HepG2 (cell line): ENCODE measurements around the gene CBX2. TPM values are rescaled to one million over a fixed set of nuclear protein-coding genes. Genes with fewer than 3 reads are reported as not detected.

Source experiments
- AHDC1 ChIP-seq: sonication (generic); formaldehyde crosslinking; IDR thresholded peaks from 2 replicates; pipeline ENCODE4 v1.5.1; 2020; ENCODE audit warnings: mild to moderate bottlenecking, missing genetic modification reagents, borderline replicate concordance
- CREM ChIP-seq, 2 experiments: sonication (generic) in 1 of 2; formaldehyde crosslinking in 1 of 2; IDR thresholded peaks; 2 replicates each; pipeline versions ENCODE4 v1.4.0 to v1.6.1; 2016 to 2020; ENCODE audit warnings: antibody characterized with exemption in 1 of 2, mild to moderate bottlenecking in 1 of 2, missing genetic modification reagents in 1 of 2
- ELF4 ChIP-seq: sonication (generic); formaldehyde crosslinking; IDR thresholded peaks from 2 replicates; pipeline ENCODE4 v1.5.0; 2020; ENCODE audit warnings: missing genetic modification reagents, mild to moderate bottlenecking, moderate library complexity, borderline replicate concordance
- EP300 ChIP-seq, 3 experiments: sonication (generic) in 1 of 3; formaldehyde crosslinking in 1 of 3; IDR thresholded peaks; 2 replicates each; pipeline versions ENCODE4 v1.5.1 to v1.6.1; 2011 to 2020; ENCODE audit warnings: low read depth in 2 of 3, low read length in 2 of 3, borderline replicate concordance in 1 of 3, improper control_type of control experiment in 1 of 3, mild to moderate bottlenecking in 1 of 3, missing genetic modification reagents in 1 of 3, moderate library complexity in 1 of 3
- FOXA3 ChIP-seq: IDR thresholded peaks from 2 replicates; pipeline ENCODE4 v1.6.1; 2016; ENCODE audit warnings: missing genetic modification reagents, missing compliant biosample characterization
- GATAD1 ChIP-seq: IDR thresholded peaks from 2 replicates; pipeline ENCODE4 v1.6.1; 2016; ENCODE audit warnings: missing genetic modification reagents, missing compliant biosample characterization
- GFI1 ChIP-seq: sonication (generic); formaldehyde crosslinking; IDR thresholded peaks from 2 replicates; pipeline ENCODE4 v1.5.0; 2020; ENCODE audit warnings: missing genetic modification reagents, mild to moderate bottlenecking, borderline replicate concordance
- HCFC1 ChIP-seq: fragments of 150-350 bp; IDR thresholded peaks from 2 replicates; pipeline ENCODE4 v1.6.1; 2014; ENCODE audit warnings: low read depth, low read length
- MEF2D ChIP-seq: sonication (generic); formaldehyde crosslinking; IDR thresholded peaks from 2 replicates; pipeline ENCODE4 v1.5.1; 2020; ENCODE audit warnings: mild to moderate bottlenecking, missing genetic modification reagents
- ZBTB26 ChIP-seq: IDR thresholded peaks from 2 replicates; pipeline ENCODE4 v1.6.1; 2016; ENCODE audit warnings: missing compliant biosample characterization, missing genetic modification reagents, borderline replicate concordance
- ZNF24 ChIP-seq: fragments of 450-650 bp; IDR thresholded peaks from 2 replicates; pipeline ENCODE4 v1.6.1; 2017; ENCODE audit warnings: antibody characterized with exemption, mild to moderate bottlenecking
- ZNF558 ChIP-seq: sonication (generic); formaldehyde crosslinking; IDR thresholded peaks from 2 replicates; pipeline ENCODE4 v1.9.0; 2022; ENCODE audit warnings: mild to moderate bottlenecking, missing genetic modification reagents, borderline replicate concordance
- ZNF816 ChIP-seq: sonication (generic); formaldehyde crosslinking; IDR thresholded peaks from 2 replicates; pipeline ENCODE4 v1.8.0; 2022; ENCODE audit warnings: missing genetic modification reagents, mild to moderate bottlenecking, borderline replicate concordance
- ZSCAN31 ChIP-seq: sonication (generic); formaldehyde crosslinking; IDR thresholded peaks from 2 replicates; pipeline ENCODE4 v1.5.0; 2020; ENCODE audit warnings: low read depth, mild to moderate bottlenecking, missing genetic modification reagents
- polyA plus RNA-seq, 8 experiments: library from polyadenylated mRNA; depleted of rRNA in 3 of 8; stranded (reverse) in 7 of 8; unstranded in 1 of 8; fragments of >200 nt; fragmentation: Illumina TruSeq in 4 of 8; extraction: Trizol in 4 of 8; gene quantifications; 2 replicates each; pipeline versions ENCODE4 v1.2.1 to v1.2.3, GENCODE V29; 2011 to 2016; ENCODE audit warnings: low read depth in 4 of 8, missing spikeins in 1 of 8, mixed read lengths in 1 of 8; ENCODE audit not compliant: insufficient read depth in 1 of 8
- total RNA-seq, 5 experiments: library from RNA; depleted of rRNA; stranded (reverse); fragments of >200 nt; fragmentation: Illumina TruSeq; extraction: Trizol; gene quantifications; 2 replicates each; pipeline ENCODE4 v1.2.3, GENCODE V29; 2016; ENCODE audit warnings: low read depth in 1 of 5

CBX2 gene
- total and polyA plus RNA-seq, 2 of the 13 experiments (the other 11 are each of a cell fraction or from before 2014, with no cell fraction given) = 14.5 to 31.1 TPM

- TF ChIP-seq AHDC1 (CRISPR knock-in tag) (peak; percentile 73; the same call in 1 of the 2 replicates), FOXA3 (CRISPR knock-in tag) (peak; percentile 92), ZNF24 (0 out of 2 replicates have a peak, but pooled peaks have one; percentile 5), ZNF816 (CRISPR knock-in tag) (peak; percentile 42; the same call in 1 of the 2 replicates), ZBTB26 (CRISPR knock-in tag) (no peak), CREM (IDR thresholded peaks at IDR 0.05) (peak; percentile 29), CREM (CRISPR knock-in tag; IDR thresholded peaks at IDR 0.05) (no peak), ZNF558 (CRISPR knock-in tag) (no peak), GATAD1 (CRISPR knock-in tag) (peak; percentile 50; the same call in 1 of the 2 replicates), HCFC1 (no peak), ELF4 (0 out of 2 replicates have a peak, but pooled peaks have one; percentile 13), GFI1 (no peak), EP300 (IDR thresholded peaks at IDR 0.05; ENCODE audit: low read depth in 2 of 2, low read length in 2 of 2) (peak in 1 of 2 experiments; percentile 78; a peak in 2 of 4 replicates), EP300 (CRISPR knock-in tag; IDR thresholded peaks at IDR 0.05; ENCODE audit: borderline replicate concordance) (no peak), MEF2D (0 out of 2 replicates have a peak, but pooled peaks have one; percentile 25), ZSCAN31 (CRISPR knock-in tag) (peak; percentile 27; the same call in 1 of the 2 replicates)
Observed at GRCh38 chr17:79776376-79777119, 1.4 kb upstream of the CBX2 start (continued).
